T-helper 1 cell treated with Interleukin-12 subunit alpha and Interleukin-12 subunit beta and Interleukin-4 antibody, amounts not matched to agents 30 ng/mL and 1 ng/mL, for 36 hours (primary cell): ENCODE measurements around the gene OSBPL8. TPM values are rescaled to one million over a fixed set of nuclear protein-coding genes. Genes with fewer than 3 reads are reported as not detected.
"Not testable (repeated sequence)": the region's sequence is repeated elsewhere in the genome, so short reads cannot be mapped to it uniquely, and the experiment has no call there.

Experiments used
- intact Hi-C: fragments of 100-400 bp; cut with micrococcal nuclease; formaldehyde crosslinking; loops from one replicate; pipeline ENCODE4 v1.15.1; 2024
- total RNA-seq: library from RNA; stranded (reverse); gene quantifications from 2 replicates; pipeline ENCODE4 v1.2.3, GENCODE V29; 2022

Gene OSBPL8
- total RNA-seq, 1 donor from 2014 or later: 111 TPM

- intact Hi-C loops: no loop called here
These were observed 185.1 kb downstream of the OSBPL8 start for GRCh38 chr12:76374386-76375020.

- intact Hi-C loops: no loop called here
These were observed 191.3 kb downstream of the OSBPL8 start for GRCh38 chr12:76368230-76368629.

DNA sequence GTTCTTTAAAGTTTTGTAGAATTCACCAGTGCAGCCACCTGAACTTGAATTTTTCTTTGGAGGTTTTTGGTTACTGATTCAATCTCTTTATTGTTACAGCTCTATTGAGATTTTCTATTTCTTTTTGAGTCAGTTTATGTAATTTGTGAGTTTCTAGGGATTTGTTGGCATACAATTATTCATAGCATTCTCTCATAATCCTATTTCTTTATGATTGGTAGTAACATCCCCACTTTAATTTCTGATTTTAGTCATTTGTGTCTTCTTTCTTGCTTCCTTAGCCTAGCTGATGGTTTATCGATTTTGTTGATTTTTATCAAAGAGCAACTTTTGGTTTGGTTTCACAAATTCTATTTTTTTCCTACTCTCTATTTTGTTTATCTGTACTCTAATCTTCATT lies 193.4 kb downstream of the OSBPL8 start:
- intact Hi-C loops: no loop called here

- intact Hi-C loops: not testable (repeated sequence)
These were observed 195.4 kb downstream of the OSBPL8 start for GRCh38 chr12:76364131-76364530.

DNA sequence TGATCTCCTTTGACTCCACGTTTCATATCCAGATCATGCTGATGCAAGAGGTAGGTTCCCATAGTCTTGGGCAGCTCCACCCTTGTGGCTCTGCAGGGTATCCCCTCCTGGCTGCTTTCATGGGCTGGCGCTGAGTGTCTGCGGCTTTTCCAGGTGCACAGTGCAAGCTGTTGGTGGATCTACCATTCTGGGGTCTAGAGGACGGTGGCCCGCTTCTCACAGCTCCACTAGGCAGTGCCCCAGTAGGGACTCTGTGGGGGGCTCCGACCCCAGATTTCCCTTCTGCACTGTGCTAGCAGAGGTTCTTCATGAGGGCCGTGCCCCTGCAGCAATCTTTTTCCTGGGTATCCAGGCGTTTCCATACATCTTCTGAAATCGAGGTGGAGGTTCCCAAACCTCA lies 199.3 kb downstream of the OSBPL8 start:
- intact Hi-C loops: no loop called here

- intact Hi-C loops: no loop called here
These were observed 203.5 kb downstream of the OSBPL8 start for GRCh38 chr12:76356071-76356470.

- intact Hi-C loops: loop anchor here (1.0 to 5.0 kb wide), 13 partner anchors 107 to 1016 kb away; partner anchors contain the start of genes CAPS2, E2F7, GLIPR1 and GLIPR1L1
These were observed 211.3 kb downstream of the OSBPL8 start, which contains the start of gene BBS10 for GRCh38 chr12:76348079-76348901. TSS of gene BBS10 (minus strand) at chr12:76348415. CDS start at chr12:76348358, 57 bp downstream.

DNA sequence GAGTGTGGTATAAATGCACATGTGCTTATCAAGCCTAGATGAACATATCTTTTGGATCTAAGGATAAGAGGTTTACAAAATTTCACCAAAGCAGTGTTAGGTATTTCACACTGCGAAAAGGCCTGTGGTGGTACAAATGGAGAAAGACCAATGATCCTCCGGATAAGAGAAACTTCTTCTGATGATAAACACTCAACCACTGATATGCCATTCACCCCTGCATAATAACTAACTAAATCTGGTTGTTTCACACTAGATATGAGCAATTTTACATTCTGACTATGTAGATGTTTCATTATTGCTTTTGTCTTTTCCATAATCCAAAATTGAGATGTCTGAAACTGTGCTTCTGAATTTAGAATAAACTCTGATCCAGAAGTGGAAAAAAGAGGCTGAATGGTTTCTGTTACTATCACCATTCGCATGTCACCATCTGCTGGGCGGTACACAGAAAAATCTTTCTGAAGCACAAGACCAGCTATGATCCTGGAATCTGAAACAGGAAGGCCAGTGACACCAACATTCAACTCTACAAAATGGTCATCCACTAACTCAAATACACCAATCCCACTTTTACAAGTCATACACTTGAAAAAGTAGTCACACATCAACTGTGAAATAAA lies 212.7 kb downstream of the OSBPL8 start:
- intact Hi-C loops: loop anchor here (1.0 to 5.0 kb wide), 6 partner anchors 189 to 1015 kb away; partner anchors contain the start of genes CAPS2, E2F7, GLIPR1L1 and PHLDA1

DNA sequence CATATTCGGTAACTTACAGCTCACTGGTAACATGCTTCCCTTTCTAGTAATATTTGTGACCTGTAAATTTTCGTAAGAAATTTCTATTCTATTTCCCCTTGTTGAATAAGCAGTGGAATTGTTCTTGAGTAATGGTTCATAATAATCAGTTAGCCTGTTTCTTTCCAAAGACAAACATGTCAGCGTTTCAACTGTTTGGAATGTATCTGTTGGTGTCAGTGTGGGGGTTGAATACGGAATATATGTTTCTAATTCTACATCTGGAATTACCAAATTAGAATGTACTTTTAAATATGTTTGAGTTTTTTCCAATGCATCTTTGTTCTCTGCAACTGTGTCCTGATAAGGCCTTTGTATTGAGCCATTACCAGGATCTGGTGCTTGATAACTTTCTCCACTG lies 213.3 kb downstream of the OSBPL8 start:
- intact Hi-C loops: loop anchor here (5.0 kb wide), 5 partner anchors 314 to 1014 kb away; partner anchors contain the start of genes CAPS2, E2F7, GLIPR1L1 and PHLDA1

DNA sequence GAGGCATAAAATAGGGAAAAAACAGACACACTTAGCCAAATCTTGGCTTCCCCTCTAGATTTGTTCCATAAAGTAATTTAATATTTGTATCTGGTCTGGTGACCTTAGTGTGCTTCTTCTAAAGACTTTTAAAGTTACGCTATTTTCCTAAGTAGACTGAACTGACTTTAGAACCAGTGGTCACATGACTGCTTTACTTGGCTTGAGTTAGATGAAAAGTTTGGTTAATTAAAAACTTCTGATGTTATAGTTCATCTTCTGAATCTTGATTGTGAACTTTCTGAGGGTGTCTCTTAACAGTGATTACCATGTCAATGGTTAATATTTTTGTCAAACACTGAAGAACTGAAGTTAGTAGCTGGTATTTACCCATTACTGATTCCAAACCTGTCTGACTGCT lies 214.0 kb downstream of the OSBPL8 start:
- intact Hi-C loops: loop anchor here (5.0 kb wide), 5 partner anchors 313 to 1013 kb away; partner anchors contain the start of genes CAPS2, E2F7, GLIPR1L1 and PHLDA1

- intact Hi-C loops: no loop called here
These were observed 218.0 kb downstream of the OSBPL8 start for GRCh38 chr12:76341436-76342030.

GRCh38 chr12:76340680-76341435 lies 218.7 kb downstream of the OSBPL8 start:
- intact Hi-C loops: no loop called here

- intact Hi-C loops: no loop called here
These were observed 222.0 kb downstream of the OSBPL8 start for GRCh38 chr12:76337583-76337982.

DNA sequence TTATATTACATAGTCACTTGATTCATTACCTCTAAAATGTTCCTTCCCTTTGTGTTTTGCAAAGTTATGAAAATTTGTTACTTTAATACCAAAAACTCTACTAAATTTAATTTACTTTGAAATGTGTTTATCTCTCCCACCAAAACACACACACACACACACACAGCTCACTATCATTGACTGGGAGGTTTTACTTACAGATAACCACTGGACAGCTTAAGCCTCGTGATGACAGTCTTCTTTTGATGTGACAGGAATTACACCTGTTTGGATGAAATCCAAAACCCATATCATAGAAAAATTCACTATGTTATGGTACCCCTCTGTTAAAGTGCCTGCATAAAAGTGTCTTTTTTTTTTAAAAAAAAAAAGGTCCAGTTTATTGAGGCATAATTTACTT lies 227.0 kb downstream of the OSBPL8 start:
- intact Hi-C loops: no loop called here

- intact Hi-C loops: no loop called here
These were observed 230.0 kb downstream of the OSBPL8 start for GRCh38 chr12:76329606-76330005.

DNA sequence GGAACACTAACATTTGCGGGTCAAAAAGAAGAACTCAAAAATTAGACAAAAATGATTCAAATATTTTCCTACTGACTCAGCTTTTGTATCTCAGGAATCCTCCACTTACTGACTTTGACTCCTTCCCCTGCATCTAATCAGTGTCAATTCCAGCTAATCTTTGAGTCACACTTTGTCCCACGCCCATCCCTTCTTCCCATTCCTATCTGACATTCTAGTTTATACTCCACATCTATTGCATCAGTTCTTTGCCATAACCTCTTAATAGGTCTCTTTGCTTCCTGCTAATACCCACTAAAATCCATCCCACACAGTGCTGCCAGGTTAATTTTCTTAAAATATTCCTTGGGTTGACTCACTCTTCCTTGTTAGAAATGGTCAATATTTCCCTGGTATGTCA lies 230.4 kb downstream of the OSBPL8 start:
- intact Hi-C loops: no loop called here

- intact Hi-C loops: not testable (repeated sequence)
These were observed 239.8 kb downstream of the OSBPL8 start for GRCh38 chr12:76319595-76320319.

DNA sequence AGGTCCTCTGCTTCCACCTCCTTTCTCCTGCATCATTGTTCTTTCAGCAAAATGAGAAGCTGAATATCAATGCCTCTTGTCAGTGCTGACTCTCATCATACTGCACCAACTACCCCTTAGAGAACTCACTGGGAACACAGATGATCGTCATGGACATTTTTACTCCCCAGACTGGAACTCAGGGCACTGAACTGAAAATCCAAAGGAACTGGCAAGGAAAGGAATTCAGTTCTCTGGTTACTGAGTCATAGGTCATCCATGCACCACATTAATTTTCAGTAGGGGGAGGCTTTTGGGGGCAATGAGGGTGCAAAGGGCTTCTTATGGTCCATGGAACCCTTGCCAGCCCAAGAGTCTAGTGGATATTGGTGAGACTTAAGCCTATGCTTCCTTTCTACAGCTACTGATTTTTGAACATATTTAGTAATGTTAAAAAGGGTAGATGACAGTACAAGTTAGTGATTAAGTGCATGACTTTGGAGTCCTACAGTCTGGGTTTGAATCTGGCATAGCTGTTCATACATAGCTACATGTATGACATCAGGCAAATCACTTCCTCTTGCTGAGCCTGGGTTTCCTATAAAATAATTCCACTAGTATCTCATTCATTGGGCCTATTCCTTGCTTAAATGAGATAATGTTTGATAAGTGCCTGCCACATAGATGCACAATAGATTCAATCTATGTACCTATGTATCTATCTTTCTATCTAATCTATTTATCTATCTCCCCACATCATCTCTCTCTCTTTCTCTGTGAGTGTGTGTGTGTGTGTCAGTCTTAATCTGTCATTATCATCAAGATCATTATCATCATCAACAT lies 240.6 kb downstream of the OSBPL8 start:
- intact Hi-C loops: no loop called here

GRCh38 chr12:76317976-76318375 lies 241.6 kb downstream of the OSBPL8 start:
- intact Hi-C loops: no loop called here
